HCT116 (cell line): ENCODE measurements around the gene PAX7.
"Not testable (repeated sequence)": the region's sequence is repeated elsewhere in the genome, so short reads cannot be mapped to it uniquely, and the experiment has no call there.

Source experiments
- CTCF ChIP-seq, 3 experiments: fragments of 200-600 bp in 1 of 3; sonication (generic) in 1 of 3; IDR thresholded peaks in 2 of 3; conservative IDR thresholded peaks in 1 of 3; 2 replicates each; pipeline ENCODE4 v1.5.1; 2012 to 2017; ENCODE audit warnings: low read depth in 2 of 3, low read length in 2 of 3, antibody characterized with exemption in 1 of 3, borderline replicate concordance in 1 of 3, control low read depth in 1 of 3, mild to moderate bottlenecking in 1 of 3, mixed read lengths in 1 of 3, mixed run types in 1 of 3, moderate library complexity in 1 of 3; ENCODE audit not compliant: insufficient read depth in 1 of 3
- EZH2 ChIP-seq: fragments of 200-600 bp; sonication (generic); IDR thresholded peaks from 2 replicates; pipeline ENCODE4 v1.6.1; 2017; ENCODE audit warnings: antibody characterized with exemption, mixed run types
- MAX ChIP-seq: IDR thresholded peaks from 2 replicates; pipeline ENCODE4 v1.6.1; 2012
- POLR2A ChIP-seq: IDR thresholded peaks from 2 replicates; pipeline ENCODE4 v1.7.0; 2011; ENCODE audit warnings: borderline replicate concordance; ENCODE audit not compliant: insufficient read depth, insufficient read length; ENCODE audit errors: extremely low read depth
- POLR2AphosphoS5 ChIP-seq: IDR thresholded peaks from 2 replicates; pipeline ENCODE4 v1.6.1; 2011; ENCODE audit warnings: mild to moderate bottlenecking, low read depth, low read length, moderate library complexity
- SIN3A ChIP-seq: IDR thresholded peaks from 2 replicates; pipeline ENCODE4 v1.6.1; 2012; ENCODE audit warnings: low read depth
- SP1 ChIP-seq: IDR thresholded peaks from 2 replicates; pipeline ENCODE4 v1.6.1; 2012; ENCODE audit warnings: low read depth
- YY1 ChIP-seq: IDR thresholded peaks from 2 replicates; pipeline ENCODE4 v1.6.1; 2011; ENCODE audit warnings: low read length, low read depth, moderate library complexity, mild to moderate bottlenecking; ENCODE audit not compliant: insufficient replicate concordance; ENCODE audit errors: extremely low read depth
- TF ChIP-seq, protein P1 (sequence below): IDR thresholded peaks from 2 replicates; pipeline ENCODE4 v1.6.1; 2012
- TF ChIP-seq, protein P2 (sequence below): IDR thresholded peaks from 2 replicates; pipeline ENCODE4 v1.6.1; 2011; ENCODE audit warnings: mild to moderate bottlenecking, low read length, moderate library complexity; ENCODE audit not compliant: insufficient replicate concordance; ENCODE audit errors: extremely low read depth

GRCh38 chr1:18694289-18694688 lies 63.6 kb downstream of the PAX7 start:
- TF ChIP-seq SIN3A; POLR2A; CTCF (IDR thresholded peaks at IDR 0.05 in 2 of 3, conservative IDR thresholded peaks at IDR 0.05 in 1 of 3; ENCODE audit: borderline replicate concordance in 1 of 3, insufficient read depth in 1 of 3, low read depth in 2 of 3, low read length in 2 of 3); POLR2AphosphoS5; YY1; MAX; SP1; EZH2: not testable (repeated sequence)
- TF ChIP-seq, protein P1, sequence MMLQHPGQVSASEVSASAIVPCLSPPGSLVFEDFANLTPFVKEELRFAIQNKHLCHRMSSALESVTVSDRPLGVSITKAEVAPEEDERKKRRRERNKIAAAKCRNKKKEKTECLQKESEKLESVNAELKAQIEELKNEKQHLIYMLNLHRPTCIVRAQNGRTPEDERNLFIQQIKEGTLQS: not testable (repeated sequence)
- TF ChIP-seq, protein P2, sequence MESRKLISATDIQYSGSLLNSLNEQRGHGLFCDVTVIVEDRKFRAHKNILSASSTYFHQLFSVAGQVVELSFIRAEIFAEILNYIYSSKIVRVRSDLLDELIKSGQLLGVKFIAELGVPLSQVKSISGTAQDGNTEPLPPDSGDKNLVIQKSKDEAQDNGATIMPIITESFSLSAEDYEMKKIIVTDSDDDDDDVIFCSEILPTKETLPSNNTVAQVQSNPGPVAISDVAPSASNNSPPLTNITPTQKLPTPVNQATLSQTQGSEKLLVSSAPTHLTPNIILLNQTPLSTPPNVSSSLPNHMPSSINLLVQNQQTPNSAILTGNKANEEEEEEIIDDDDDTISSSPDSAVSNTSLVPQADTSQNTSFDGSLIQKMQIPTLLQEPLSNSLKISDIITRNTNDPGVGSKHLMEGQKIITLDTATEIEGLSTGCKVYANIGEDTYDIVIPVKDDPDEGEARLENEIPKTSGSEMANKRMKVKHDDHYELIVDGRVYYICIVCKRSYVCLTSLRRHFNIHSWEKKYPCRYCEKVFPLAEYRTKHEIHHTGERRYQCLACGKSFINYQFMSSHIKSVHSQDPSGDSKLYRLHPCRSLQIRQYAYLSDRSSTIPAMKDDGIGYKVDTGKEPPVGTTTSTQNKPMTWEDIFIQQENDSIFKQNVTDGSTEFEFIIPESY: not testable (repeated sequence)
